NCI-H446 (cell line): ENCODE results near the gene ATOH8.
"Not testable (repeated sequence)": the region's sequence is repeated elsewhere in the genome, so short reads cannot be mapped to it uniquely, and the experiment has no call there.

Experiments
- DNase-seq, 2 experiments: peaks; one replicate each; lab custom pipeline; 2025; lab: John Stamatoyannopoulos, UW

The ATOH8 gene, protein sequence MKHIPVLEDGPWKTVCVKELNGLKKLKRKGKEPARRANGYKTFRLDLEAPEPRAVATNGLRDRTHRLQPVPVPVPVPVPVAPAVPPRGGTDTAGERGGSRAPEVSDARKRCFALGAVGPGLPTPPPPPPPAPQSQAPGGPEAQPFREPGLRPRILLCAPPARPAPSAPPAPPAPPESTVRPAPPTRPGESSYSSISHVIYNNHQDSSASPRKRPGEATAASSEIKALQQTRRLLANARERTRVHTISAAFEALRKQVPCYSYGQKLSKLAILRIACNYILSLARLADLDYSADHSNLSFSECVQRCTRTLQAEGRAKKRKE

DNA sequence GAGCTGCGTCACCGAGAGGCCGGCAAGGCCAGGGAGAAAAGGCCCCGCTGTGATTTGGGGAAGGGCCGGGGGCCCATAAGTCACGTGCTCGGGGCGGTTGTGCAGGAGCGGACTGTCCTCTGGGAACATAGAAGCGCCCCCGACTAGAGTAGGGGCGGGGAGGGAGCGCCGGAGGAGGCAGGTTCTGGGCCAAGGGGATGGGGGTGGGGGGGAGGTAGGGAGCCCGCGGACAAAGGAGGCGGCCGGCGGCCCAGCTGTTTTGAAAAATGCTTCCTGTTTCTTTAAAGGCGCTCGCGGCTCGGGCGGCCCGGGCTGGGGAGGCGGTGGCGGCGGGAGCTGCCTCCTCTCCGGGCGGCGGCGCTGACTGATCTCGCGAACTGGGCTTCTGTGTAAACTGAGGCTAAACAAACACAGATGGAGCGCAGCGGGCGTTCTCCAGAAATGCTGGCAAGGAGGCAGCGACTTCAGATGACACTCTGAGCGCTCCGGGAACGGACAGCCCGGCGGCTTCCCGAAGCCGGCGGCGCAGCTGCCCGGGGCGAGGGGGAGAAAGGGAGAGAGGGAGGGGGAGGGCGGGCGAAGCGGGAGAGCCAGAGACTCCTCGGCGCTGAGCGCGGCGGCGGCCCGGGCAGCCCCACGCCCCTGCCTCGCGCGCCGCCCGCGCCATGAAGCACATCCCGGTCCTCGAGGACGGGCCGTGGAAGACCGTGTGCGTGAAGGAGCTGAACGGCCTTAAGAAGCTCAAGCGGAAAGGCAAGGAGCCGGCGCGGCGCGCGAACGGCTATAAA lies at the start of gene ATOH8:
Gene ATOH8 (plus strand): TSS at position 467 of the 788 bp plus-strand sequence. CDS start 199 bp downstream, at position 666.
- DNase-seq: peak; percentile 82 to 96

DNA sequence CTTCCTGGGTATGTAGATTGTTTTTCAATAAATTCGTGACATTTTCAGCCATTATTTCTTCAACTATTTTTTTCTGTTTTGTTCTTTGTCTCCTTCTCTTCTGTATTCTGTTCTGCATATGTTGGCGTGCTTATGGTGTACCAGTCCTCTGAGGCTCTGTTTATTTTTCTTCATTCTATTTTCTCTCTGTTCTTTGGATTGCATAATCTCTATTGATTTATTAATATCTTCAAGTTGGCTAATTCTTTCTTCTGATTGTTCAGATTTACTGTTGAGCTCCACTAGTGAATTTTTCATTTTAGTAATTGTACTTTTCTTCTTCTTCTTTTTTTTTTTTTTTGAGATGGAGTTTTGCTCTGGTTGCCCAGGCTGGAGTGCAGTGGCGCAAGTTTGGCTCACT lies 49.8 kb upstream of the ATOH8 start:
- no peak for DNase-seq

DNA sequence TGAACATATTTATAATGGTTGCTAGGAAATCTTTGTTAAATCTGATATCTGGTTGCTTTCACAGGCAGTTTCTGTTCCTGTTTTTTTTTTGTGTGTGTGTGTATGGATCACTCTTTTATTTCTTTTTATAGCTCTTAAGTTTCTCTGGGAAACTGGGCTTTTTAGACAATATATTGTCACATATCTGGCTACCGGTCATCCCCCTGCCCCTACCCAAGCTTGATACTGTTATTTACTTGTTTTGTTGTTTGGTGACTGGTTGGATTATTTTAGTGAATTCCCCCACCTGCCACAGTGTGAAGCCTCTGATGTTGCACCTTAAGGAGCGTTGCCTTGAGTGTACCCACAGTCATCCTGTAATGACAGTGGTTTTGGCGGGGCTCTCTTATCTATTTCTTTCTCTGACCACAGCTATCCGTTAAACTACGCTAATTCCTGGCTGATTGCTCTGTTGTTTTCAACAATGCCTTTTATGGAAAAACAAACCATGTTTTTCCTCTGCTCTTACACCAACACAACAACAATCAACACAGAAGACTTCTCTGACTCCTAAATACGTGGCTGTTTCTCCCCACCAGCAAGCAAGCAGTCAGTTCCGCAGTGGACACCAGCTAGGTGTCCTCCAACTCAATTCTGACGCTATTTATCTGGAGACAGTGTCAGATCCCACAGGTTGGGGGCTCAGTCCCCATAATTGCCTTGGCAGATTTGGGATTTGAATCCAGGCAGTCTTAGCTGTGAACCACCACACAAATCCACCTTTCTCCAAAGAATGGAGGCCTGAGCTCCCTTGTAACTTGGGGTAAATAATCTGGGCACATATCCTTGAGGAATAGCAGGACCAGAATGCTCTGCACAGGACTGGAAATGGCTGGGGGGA lies 48.8 kb upstream of the ATOH8 start:
- no peak for DNase-seq

DNA sequence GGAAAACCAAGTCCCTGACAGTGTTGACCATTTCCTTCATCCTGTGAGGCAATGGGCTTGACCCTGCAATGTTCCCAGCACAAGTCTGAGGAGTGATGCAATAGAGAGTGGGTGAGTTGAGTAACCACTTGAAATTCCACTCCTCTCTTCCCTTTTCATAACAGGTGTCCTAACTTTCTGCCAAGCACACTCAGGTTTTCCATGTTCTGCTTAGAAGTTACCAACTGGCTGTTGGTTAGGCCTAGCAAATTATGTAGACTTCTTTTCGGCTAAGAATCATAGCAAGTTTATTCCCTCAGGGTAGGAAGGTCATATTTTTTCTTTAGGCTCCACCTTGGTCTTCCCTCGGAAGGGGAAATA lies 48.1 kb upstream of the ATOH8 start:
- no peak for DNase-seq

DNA sequence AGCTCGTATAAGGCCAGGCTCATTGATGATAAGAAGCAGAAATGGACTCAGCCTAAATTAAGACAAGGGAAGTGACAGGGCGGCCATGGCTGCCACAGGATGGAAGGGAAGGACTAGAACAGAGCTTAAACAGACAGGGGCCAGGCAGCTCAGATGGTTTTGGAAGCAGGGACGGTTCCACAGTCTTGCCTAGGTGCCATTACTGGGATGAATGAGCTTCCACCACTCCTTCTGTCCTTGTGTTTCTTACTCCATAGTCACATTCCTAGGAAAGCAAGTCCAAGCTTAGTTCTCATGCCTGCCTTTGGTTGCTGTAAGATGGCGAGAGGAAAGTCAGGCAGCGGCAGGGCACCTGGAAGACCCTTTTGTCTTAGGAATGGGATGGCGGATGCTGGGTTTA lies 47.7 kb upstream of the ATOH8 start:
- DNase-seq: no peak

DNA sequence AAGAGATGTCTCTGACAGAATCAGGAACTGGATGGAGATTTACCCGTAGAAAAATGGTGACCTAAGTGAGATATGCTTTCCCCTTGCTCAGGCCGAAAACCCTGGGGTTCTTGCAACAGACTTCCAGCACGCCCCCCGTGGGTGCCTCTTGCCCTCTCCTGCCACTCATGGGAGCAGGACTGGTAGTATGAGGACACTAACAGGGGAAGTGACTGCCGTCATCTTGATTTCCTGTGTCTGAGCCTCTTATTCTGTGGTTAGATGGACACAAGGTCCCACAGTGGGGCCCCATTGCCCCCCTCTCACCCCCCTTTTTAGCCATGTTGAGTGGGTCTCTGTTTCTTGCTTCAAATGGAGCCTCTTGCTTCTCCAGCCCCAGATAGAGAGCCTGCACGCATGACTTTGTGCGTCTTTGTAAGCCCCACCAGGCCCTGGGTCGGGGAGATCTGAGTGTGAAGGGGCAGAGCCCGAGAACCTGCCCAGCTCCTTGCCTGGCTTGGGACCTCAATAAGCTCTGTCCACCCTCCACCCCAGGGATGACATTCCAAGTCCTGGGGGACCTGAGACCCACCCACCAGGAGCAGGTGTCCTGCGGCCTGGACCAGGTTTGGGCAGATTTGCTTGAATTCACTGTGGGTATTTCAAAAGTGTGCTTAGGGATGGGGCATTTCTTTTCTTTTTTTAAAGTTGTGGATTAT lies 47.0 kb upstream of the ATOH8 start:
- DNase-seq: no peak

DNA sequence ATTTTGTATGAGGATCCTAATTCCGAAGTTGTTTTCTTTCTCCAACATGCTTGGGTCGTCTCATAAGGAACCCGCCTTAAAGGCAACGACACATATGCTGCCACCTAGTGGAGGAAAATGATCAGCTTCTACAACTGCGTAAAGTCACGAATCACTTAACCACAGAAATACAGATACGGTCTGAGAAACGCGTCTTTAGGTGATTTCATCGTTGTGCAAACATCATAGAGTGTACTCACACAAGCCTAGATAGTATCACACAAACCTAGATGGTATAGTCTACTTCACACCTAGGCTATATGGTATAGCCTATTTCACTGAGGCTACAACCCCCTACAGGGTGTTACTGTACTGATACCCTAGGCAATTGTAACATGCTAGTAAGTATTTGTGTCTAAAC lies 46.5 kb upstream of the ATOH8 start:
- peak; percentile 58 to 89 for DNase-seq

DNA sequence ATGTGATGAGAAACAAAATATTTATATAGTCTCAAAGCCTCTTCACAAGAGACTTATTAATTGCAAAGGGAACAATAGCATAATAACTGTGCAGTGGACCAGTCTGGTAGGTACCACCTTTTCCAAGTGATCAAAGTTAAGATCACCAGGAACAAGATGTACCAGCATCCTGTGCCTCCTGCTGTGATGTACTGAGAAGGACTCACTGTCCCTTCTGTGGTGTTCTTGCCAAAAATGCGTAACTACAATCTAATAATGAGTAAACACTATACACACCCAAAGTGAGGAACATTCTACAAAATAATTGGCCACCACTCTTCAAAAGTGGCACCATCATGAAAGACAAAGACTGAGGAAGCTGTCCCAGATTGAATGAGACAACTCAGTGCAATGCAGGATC lies 45.1 kb upstream of the ATOH8 start:
- DNase-seq: no peak

DNA sequence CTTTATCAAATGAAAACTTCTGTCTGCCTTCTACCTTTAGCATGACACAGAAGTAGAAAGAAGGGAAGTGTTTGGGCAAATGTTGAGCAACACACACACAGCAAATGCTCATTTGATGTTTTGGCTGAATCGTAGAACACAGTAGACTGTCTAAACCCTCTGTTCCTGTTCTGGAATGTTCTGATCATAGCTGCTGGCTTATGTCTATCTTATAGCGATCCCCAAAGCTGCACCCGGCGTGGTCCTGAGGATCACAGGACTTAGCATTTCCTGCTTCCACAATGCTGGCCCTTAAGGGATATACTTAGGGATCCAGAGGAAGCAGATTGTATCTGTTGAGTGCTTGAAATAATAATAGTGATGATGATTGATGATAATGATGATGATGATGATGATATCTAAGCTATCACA lies 44.4 kb upstream of the ATOH8 start:
- DNase-seq: no peak

DNA sequence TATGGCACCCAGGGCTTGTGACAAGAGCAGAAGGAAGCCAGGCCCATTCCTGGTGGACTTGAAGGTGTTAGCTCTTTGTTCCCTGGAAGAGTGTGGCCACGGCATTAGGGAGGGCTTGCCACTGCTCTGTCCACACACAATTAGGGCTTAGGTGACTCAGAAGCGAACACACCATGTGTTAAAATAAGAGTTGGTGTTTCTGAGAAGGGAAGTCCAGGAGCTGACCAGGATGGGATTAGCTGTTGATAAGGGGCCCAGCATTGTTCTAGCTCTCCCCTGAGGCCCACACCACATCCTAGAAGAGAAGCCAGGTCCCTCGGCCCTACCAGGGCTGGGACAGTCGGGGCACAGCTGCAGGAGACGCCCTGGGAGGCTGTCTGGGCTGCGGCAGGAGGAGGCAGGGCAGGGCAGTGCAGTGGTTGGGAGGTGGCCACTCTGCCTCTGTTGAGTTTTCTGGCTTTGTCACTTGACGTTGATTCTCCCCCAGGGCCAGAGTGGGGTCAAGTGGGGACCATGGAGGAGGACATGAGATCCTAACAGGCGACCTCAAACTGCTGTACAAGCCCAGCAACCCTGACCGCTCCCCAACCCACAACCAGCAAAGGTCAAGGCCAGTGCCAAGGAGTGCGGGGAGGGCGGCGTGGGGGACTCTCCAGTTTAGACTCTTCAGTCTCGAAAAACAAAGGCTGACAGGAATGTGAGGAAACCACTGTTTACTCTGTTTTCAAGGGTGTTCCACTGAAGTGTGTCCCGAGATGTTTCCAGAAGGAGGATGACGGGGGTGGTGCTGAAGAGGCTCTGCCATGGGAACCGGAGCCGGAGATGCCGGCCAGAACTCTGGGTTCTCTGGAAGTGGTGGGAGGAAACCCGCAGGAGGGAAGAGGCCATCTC lies 42.9 kb upstream of the ATOH8 start:
- DNase-seq: no peak

DNA sequence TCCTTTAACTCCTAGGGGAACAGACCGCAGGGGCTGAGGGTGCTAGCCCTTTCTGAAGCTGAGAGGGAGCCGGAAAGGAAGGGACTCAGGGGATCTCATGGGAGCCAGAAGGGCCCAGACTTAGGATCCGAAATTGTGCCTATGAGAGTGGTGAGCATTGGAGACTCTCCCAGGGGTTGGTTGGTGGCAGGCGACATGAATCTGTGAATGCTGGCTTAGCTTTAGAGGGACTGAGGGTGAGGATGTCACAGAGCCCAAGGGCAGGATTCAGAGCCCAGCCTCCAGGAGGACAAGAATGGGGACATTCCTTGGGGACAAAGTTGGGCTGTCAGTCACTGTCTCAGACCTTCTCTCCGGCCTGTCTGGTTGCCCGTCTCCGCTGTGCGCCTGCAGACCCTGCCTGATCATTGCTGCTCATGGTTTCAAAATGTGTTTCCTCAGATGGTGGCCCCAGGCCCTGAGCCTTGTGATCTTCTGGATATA lies 42.2 kb upstream of the ATOH8 start:
- no peak for DNase-seq

DNA sequence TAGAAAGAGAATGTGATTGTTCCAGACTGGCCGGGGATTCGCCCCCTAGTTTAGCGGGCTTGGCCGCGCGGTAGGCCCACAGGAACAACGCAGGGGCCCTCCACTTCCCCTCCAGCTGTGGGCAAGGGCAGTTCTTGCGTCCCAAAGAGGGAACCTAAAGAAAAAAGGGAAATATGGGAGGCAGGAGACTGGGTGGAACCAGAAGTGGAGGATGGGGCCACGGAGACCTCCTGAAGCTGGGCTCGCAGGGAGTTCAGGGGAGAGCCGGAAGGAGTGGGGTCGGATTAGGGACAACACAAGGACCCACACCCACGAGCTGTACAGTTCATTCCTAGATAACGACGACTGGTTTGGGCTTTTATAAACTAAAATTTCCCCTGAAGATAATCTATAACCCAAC lies 41.5 kb upstream of the ATOH8 start:
- DNase-seq: no peak

DNA sequence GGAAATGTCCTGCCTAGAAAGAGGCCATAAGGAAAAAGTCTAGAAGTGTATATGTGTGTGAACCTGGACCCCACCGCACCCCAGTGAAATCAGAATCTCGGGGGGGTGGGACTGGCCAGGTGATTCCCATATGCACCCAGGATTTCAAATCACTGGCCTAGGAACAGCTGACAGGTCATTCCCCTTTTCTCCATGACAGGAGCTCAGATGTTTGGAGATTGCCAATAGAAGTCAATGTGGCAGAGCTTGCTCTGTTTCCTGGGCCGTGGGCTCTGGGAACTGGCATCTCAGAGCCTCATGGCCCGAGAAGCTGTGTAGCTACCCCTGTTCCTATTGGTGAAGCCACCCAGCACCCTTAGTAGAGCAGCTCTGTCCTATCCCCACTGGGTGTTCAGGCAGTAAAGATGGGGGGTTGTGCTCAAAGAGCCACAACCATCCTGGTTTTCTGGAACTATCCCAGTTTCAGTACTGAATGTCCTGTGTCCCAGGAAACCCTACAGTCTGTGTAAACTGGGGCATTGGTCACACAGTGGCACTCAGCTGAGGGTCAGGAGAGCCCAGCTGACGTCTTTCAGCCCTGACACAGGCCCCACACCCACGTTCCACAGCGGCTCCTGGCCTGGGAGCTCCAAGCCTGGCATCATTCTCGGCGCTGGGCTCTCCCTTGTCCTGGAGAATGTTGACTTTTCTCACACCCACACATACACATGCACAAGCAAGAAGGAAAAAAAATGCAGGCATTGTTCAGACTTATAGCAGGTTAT lies 40.8 kb upstream of the ATOH8 start:
- no peak for DNase-seq

DNA sequence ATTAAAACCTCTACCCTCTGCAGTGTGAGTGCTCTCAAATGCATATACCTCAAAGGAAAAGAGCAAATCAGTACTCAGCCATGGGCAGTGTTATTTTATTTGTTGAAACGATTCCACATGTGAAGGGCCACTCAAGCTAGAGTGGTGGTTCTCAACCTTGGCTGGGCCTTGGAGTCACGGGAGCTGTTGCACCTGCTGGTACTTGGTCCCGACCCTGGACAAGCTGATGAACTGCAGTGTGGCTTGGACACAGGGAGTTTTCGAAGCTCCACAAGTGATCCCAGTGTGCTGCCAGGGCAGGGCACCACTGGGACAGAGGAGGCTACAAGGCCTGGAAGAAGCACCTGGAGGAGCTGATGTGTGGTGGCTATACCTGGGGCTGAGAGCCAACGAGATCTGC lies 40.0 kb upstream of the ATOH8 start:
- no peak for DNase-seq

DNA sequence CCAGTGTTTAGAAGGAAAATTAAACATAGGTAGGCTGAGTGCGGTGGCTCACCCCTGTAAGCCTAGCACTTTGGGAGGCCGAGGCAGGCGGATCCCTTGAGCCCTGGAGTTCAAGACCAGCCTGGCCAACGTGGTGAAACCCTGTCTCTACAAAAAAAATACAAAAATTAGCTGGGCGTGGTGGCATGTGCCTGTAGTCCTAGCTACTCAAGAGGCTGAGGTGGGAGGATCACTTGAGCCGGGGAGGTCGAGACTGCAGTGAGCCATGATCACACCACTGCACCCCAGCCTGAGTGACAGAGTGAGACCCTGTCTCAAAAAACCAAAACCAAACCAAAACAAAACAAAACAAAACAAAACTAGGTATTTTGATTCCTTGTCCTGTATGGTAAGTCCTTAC lies 39.4 kb upstream of the ATOH8 start:
- not testable (repeated sequence) for DNase-seq

DNA sequence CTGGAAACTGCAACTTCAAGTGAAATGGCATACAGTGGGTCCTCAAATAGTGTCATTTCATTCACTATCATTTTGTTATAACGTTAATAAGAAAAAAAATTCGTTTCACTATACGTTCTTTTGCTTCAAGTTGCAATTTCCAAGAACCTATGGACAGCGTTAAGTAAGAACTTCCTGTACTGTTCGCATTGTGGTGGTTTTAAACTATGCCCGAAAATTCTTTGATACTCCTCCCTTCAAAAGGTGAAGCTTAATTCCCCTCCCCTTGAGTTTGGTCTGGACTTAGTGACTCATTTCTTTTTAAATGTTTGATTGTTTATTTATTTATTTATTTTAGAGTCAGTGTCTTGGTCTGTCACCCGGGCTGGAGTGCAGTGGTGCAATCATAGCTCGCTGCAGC lies 39.0 kb upstream of the ATOH8 start:
- no peak for DNase-seq

DNA sequence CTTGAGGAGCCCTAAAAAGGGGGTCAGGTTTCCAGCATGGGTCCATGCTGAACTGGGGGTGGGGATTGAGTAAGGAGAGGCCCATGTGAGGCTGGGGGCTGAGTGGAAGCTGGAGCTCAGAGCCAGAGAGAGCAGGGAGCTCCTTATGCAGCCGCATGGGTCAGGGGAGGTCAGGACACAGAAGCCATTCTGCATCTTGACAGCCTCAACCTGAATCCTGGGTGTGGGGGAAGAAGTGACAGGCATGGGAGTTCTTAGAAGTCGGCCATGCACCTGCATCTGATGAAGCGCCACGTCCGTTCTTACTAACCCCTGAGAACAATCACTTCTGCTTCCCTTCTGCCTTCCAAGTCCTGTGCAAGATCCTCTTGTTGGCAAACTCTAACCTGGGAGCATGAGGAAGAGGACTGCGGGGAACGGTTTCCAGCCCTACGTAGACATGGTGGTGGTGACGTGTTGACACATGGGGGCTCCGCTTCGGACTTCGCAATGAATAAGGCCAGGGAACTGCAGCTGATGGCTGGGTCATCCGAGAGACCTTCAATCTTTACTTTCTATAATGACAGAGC lies 37.4 kb upstream of the ATOH8 start:
- DNase-seq: no peak

DNA sequence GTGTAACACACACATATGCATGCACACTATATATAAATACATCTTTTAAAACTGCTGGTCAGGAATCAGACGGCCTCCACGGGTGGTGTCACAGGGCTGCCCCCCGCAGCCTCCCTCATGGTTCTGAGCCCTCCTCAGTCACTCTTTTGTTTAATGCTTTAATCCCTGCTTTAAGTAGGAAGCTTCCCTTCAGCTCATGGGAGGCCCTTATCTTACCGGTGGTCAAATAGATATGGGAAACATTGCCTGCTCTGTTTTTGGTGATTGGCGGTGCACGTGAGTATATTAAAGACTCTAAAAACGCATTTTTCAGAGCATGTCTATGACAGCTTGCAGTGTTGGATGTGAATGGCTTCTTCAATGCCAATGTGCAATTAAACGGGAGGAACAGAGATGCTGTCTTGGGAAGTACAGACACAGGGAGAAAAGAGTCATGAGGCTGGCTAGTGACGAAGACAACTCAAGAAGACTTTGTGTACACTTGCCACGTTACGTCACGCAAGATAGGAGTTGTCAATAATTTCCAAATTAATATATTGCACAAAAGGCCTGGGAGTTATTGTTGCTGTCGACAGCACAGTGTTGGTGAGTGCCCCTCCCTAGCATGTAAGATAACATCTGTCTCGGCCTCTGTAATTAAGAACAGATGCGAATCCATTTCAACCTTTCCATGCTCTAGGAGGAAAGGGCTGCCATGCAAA lies 36.3 kb upstream of the ATOH8 start:
- no peak for DNase-seq

DNA sequence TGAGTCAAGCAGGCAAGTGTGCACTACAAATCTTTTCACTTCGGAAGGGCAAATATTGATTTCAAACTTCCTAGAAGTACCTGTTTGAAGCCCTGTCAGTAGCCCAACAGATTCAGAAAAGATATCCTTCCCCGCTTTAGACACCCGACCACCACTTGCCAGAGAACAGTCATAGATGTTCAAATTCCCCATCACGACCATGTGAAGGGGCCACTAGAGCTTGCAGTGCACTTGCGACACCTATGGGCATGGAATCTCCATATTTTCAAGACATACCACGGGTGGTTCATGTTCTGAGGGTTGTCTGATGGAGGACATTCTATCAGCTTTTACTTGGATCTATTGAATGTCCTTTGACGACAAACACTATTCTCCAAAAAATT lies 35.8 kb upstream of the ATOH8 start:
- no peak for DNase-seq
